ENCODE data around the gene PTCH2. TPM values are rescaled to one million over a fixed set of nuclear protein-coding genes. Genes with fewer than 3 reads are reported as not detected.

Gene PTCH2
- total and polyA plus RNA-seq, 2 of the 13 experiments (the other 11 are each of a cell fraction or from before 2014, with no cell fraction given): 0.60 to 1.5 TPM

DNA sequence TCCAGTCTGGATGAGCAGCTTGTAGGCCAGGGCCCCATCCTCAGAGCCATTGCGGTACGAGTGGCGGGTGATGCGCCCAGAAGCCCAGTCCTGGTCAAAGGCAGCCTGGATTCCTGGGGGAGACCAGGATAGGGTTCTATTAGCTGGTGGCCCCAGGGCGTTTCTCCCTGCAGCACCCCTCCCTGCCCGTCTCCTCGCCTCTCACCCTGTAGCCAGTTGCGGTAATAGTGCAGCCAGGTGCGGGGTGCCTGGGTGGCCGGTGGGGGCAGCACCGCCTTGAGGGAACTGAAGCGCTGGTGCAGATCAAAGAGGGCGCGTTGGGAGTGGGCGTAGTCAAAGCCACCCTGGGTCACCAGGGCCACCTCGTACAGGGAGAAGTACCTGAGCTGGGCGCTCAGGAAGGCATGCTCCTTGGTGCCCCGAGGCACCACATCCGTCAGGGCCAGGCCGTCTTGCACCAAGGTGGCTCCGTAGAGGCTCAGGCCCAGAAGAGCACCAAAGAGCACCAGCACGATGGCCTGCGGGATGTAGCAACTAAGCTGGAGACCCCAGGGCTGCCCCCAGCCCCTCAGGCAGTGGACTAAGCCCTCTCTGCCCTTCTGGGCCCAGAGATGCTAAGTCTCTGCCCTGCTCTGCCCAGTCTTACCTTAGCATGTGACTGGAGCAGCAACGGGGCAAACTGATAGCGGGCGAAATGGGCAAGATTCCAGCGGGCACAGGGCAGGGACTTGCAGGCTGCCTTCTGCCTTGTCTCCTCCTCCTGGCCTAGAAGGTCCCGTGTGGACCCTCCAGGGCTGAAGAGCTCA is 15.7 kb downstream of the PTCH2 start (continued):
- TF ChIP-seq, protein P1, sequence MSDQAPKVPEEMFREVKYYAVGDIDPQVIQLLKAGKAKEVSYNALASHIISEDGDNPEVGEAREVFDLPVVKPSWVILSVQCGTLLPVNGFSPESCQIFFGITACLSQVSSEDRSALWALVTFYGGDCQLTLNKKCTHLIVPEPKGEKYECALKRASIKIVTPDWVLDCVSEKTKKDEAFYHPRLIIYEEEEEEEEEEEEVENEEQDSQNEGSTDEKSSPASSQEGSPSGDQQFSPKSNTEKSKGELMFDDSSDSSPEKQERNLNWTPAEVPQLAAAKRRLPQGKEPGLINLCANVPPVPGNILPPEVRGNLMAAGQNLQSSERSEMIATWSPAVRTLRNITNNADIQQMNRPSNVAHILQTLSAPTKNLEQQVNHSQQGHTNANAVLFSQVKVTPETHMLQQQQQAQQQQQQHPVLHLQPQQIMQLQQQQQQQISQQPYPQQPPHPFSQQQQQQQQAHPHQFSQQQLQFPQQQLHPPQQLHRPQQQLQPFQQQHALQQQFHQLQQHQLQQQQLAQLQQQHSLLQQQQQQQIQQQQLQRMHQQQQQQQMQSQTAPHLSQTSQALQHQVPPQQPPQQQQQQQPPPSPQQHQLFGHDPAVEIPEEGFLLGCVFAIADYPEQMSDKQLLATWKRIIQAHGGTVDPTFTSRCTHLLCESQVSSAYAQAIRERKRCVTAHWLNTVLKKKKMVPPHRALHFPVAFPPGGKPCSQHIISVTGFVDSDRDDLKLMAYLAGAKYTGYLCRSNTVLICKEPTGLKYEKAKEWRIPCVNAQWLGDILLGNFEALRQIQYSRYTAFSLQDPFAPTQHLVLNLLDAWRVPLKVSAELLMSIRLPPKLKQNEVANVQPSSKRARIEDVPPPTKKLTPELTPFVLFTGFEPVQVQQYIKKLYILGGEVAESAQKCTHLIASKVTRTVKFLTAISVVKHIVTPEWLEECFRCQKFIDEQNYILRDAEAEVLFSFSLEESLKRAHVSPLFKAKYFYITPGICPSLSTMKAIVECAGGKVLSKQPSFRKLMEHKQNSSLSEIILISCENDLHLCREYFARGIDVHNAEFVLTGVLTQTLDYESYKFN (CRISPR knock-in tag; conservative IDR thresholded peaks at IDR 0.05): peak; percentile 21; the same call in 1 of the 2 replicates
- TF ChIP-seq, protein P2, sequence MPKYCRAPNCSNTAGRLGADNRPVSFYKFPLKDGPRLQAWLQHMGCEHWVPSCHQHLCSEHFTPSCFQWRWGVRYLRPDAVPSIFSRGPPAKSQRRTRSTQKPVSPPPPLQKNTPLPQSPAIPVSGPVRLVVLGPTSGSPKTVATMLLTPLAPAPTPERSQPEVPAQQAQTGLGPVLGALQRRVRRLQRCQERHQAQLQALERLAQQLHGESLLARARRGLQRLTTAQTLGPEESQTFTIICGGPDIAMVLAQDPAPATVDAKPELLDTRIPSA (CRISPR knock-in tag; IDR thresholded peaks at IDR 0.05; ENCODE audit: borderline replicate concordance): 0 out of 2 replicates have a peak, but pooled peaks have one; percentile 61
- TF ChIP-seq HNRNPH1 (optimal IDR thresholded peaks at IDR 0.05; ENCODE audit: low read depth, low read length): no peak
- no peak for TF ChIP-seq ISL2 (CRISPR knock-in tag; IDR thresholded peaks at IDR 0.05)
- no peak for TF ChIP-seq SMAD9 (CRISPR knock-in tag; IDR thresholded peaks at IDR 0.05)
- no peak for TF ChIP-seq ZNF17 (CRISPR knock-in tag; IDR thresholded peaks at IDR 0.05)
- TF ChIP-seq, protein P3, sequence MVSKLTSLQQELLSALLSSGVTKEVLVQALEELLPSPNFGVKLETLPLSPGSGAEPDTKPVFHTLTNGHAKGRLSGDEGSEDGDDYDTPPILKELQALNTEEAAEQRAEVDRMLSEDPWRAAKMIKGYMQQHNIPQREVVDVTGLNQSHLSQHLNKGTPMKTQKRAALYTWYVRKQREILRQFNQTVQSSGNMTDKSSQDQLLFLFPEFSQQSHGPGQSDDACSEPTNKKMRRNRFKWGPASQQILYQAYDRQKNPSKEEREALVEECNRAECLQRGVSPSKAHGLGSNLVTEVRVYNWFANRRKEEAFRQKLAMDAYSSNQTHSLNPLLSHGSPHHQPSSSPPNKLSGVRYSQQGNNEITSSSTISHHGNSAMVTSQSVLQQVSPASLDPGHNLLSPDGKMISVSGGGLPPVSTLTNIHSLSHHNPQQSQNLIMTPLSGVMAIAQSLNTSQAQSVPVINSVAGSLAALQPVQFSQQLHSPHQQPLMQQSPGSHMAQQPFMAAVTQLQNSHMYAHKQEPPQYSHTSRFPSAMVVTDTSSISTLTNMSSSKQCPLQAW (CRISPR knock-in tag; IDR thresholded peaks at IDR 0.05): peak; percentile 76
- TF ChIP-seq, protein P4, sequence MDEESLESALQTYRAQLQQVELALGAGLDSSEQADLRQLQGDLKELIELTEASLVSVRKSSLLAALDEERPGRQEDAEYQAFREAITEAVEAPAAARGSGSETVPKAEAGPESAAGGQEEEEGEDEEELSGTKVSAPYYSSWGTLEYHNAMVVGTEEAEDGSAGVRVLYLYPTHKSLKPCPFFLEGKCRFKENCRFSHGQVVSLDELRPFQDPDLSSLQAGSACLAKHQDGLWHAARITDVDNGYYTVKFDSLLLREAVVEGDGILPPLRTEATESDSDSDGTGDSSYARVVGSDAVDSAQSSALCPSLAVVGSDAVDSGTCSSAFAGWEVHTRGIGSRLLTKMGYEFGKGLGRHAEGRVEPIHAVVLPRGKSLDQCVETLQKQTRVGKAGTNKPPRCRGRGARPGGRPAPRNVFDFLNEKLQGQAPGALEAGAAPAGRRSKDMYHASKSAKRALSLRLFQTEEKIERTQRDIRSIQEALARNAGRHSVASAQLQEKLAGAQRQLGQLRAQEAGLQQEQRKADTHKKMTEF (CRISPR knock-in tag; IDR thresholded peaks at IDR 0.05): peak; percentile 35; the same call in 1 of the 2 replicates
- no peak for TF ChIP-seq TAF15 (IDR thresholded peaks at IDR 0.05; ENCODE audit: low read depth, low read length, poor library complexity, severe bottlenecking)
- no peak for TF ChIP-seq FOXP1 (IDR thresholded peaks at IDR 0.05)
- TF ChIP-seq FOXP1 (CRISPR knock-in tag; IDR thresholded peaks at IDR 0.05): no peak
- no peak for TF ChIP-seq ATF1 (CRISPR knock-in tag; IDR thresholded peaks at IDR 0.05)
- TF ChIP-seq CHD2 (IDR thresholded peaks at IDR 0.05; ENCODE audit: low read depth, low read length): no peak
- no peak for TF ChIP-seq XBP1 (CRISPR knock-in tag; IDR thresholded peaks at IDR 0.05)
- TF ChIP-seq, protein P5, sequence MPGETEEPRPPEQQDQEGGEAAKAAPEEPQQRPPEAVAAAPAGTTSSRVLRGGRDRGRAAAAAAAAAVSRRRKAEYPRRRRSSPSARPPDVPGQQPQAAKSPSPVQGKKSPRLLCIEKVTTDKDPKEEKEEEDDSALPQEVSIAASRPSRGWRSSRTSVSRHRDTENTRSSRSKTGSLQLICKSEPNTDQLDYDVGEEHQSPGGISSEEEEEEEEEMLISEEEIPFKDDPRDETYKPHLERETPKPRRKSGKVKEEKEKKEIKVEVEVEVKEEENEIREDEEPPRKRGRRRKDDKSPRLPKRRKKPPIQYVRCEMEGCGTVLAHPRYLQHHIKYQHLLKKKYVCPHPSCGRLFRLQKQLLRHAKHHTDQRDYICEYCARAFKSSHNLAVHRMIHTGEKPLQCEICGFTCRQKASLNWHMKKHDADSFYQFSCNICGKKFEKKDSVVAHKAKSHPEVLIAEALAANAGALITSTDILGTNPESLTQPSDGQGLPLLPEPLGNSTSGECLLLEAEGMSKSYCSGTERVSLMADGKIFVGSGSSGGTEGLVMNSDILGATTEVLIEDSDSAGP (CRISPR knock-in tag; IDR thresholded peaks at IDR 0.05; ENCODE audit: borderline replicate concordance): peak; percentile 49; the same call in 1 of the 2 replicates
- no peak for TF ChIP-seq ETV6 (CRISPR knock-in tag; conservative IDR thresholded peaks at IDR 0.05)
- TF ChIP-seq ZNF878 (CRISPR knock-in tag; IDR thresholded peaks at IDR 0.05): no peak
- peak; percentile 61; the same call in 1 of the 2 replicates for TF ChIP-seq ZSCAN21 (CRISPR knock-in tag; IDR thresholded peaks at IDR 0.05; ENCODE audit: borderline replicate concordance)
- no peak for TF ChIP-seq ZNF34 (CRISPR knock-in tag; IDR thresholded peaks at IDR 0.05; ENCODE audit: borderline replicate concordance)
- 0 out of 2 replicates have a peak, but pooled peaks have one; percentile 17 for TF ChIP-seq AHR (CRISPR knock-in tag; IDR thresholded peaks at IDR 0.05)
- no peak for TF ChIP-seq ZSCAN22 (CRISPR knock-in tag; IDR thresholded peaks at IDR 0.05)

Data from HepG2 (cell line).